OCI-LY7 (cell line): ENCODE results near the gene RICTOR.

Source experiments
- EZH2phosphoT487 ChIP-seq: fragments of 200-600 bp; sonication (generic); IDR thresholded peaks from 2 replicates; pipeline ENCODE4 v1.6.1; 2018; ENCODE audit warnings: low read depth, borderline replicate concordance, mild to moderate bottlenecking, mixed run types, antibody characterized with exemption, low read length, moderate library complexity, mixed read lengths
- TF ChIP-seq, protein P1 (sequence below): fragments of 200-600 bp; sonication (generic); conservative IDR thresholded peaks from 2 replicates; pipeline ENCODE4 v1.5.1; 2014; ENCODE audit warnings: mild to moderate bottlenecking, antibody characterized with exemption, low read length, moderate library complexity, mixed read lengths

DNA sequence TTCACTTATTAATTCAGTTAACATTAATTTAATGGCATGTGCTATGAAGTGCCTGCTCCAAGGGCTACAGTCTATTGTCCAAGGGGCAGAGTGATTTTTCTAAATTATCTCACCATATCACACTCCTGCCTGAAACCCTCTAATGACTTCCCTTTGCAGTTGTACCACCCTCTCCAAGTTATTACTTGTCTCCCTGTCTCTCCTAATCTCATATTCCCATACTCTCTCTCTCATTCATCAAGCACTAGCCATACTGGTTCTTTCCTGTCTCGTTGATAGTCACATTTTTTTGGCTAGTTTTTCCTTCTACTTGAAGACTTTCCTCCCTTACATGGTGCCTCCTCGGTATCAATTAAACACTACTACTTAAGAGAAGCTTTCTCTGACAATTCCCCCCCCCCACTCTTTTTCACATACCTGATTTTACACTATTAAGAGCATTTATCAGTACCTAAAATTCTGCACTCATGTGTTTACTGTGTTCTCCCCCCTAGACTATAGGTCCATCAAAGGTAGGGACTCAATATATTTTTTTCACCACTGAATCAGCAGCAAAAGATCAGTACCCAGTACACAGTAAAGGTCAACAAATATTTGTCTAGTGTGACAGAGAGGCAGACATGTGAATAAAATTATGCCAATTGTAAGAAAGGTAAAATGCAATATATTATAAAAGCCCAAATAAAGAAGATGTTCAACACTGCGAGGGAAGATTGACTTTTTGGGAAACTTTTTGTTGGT is 19.0 kb downstream of the RICTOR start:
- no peak for TF ChIP-seq EZH2phosphoT487
- TF ChIP-seq, protein P1, sequence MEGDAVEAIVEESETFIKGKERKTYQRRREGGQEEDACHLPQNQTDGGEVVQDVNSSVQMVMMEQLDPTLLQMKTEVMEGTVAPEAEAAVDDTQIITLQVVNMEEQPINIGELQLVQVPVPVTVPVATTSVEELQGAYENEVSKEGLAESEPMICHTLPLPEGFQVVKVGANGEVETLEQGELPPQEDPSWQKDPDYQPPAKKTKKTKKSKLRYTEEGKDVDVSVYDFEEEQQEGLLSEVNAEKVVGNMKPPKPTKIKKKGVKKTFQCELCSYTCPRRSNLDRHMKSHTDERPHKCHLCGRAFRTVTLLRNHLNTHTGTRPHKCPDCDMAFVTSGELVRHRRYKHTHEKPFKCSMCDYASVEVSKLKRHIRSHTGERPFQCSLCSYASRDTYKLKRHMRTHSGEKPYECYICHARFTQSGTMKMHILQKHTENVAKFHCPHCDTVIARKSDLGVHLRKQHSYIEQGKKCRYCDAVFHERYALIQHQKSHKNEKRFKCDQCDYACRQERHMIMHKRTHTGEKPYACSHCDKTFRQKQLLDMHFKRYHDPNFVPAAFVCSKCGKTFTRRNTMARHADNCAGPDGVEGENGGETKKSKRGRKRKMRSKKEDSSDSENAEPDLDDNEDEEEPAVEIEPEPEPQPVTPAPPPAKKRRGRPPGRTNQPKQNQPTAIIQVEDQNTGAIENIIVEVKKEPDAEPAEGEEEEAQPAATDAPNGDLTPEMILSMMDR = no peak
